ENCODE results near the gene FGD2.

The FGD2 gene

GRCh38 chr6:37059344-37060194 lies 54.1 kb downstream of the FGD2 start:
- peak; percentile 97 for DNase-seq

DNA sequence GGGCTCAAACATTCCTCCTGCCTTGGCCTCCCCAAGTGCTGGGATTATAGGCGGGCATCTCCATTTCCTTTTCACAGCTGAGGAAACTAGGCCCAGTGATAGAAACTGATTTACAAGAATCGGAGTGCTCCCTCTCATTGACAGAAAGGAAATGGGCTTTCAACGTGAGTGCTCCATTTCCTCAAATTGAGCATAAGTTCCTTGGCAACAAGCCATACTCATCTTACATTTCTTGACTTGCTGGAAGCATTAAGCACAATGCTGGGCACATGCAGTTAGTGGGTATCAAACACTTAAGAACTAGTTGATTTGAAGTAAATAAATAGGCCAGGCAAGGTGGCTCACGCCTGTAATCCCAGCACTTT lies 54.7 kb downstream of the FGD2 start:
- no peak for DNase-seq

DNA sequence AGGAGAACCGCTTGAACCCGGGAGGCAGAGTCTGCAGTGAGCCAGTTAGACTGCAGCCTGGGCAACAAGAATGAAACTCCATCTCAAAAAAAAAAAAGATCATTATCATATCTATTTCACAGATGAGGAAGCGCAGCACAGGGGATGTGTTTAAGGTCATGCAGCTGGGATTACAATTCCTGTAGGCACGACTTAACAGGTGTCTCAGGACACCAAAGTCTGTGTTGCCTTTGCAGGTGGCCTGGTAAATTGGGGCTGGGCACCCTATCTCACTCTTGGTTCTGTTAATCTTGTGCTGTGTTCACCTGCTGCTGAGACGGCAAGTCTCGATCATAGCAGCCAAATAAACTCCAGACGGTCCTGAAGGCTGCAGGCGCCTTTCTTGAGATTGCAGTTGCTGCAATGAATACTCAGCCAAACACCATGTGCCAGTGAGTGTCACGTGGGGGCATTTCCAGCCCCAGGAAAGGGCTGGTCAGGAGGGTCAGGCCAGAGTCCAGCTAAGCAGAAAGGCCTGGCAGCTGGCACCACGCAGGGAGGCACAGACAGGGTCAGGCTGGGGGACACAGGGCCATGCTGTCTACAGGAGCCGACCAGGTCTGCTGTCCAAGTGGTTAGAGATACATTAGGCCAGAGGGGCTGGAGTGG lies 55.8 kb downstream of the FGD2 start:
- no peak for DNase-seq

- DNase-seq = no peak
Measured at GRCh38 chr6:37062424-37062823, 57.0 kb downstream of the FGD2 start.

DNA sequence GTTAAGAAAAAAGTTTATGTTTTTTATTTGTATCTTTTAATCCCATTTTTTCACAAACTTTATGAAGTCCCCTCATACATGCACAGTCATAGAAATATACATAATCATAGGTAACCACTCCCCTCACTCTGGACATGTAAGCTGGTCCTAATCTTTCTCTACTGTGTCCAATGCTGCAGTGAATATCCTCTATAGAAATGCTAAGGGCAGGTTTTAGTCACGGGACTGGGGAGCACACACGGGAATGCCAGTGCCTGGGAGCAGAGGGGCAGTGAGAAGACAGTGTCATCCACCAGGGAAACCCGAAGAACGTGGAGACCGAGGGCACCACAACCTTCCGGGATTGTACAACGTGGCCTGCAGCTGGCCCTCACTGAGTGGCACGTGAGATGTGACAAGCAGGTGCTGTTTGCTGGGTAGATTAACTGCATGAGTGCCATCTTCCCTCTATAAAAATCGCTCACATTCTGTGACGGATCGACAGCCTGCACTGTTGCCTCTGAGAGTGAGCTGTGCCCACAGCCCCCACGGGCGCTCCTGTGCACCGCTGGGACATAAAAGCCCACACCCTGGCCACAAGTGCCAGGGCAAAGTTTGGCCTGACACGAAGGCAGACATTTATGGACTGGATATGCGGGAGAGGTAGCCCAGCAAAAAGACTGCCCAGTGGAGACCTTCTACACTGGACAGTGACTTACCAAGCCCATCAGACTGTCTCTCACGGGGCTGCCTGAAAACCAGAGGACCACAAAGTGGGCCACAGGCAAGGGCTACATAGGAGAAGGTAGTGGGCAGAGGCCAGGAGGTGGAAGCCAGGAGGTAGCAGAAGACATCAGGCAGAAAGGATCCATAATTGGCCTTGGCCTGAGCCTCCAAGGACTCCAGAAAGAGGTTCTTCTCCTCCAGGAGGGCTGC lies 63.2 kb downstream of the FGD2 start:
- no peak for DNase-seq

- DNase-seq = no peak
Measured at GRCh38 chr6:37069639-37070038, 64.2 kb downstream of the FGD2 start.

- no peak for DNase-seq
Measured at GRCh38 chr6:37072526-37072925, 67.1 kb downstream of the FGD2 start.

DNA sequence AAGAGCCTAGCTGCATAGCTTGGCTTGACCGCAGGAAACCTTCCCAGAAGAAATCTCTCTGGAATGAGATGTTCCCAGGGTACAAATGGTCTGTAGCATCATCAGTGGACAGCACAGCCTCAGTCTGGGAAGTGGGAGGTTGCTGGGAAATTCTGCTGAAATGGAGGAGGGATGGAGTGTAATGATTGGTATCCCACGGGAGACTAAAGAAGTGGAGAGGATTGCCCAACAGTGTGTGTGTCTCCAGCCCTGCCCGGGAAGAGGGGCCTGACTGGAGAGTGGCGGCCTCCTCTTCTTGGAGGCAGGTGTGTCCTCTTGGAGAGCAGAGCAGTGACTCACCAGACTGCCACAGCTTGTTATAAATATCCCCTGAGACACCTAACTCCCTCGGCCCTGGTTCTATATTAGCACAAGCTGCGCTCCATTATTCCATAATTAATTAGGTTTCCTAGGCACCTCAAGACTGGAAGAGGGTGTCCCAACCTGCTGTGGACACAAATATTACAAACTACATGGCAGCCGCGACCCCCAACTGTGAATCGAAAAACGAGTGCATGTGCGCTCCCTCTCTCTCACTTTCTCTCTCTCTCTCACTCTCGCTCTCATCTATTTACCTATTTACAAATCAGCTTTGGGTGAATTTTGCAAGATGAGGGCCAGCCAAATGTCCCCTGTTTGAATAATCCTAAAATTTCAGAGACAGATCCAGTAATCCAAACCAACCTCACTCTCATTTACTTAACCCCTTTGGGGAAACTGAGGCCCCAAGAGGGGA lies 68.8 kb downstream of the FGD2 start:
- DNase-seq = peak; percentile 65

DNA sequence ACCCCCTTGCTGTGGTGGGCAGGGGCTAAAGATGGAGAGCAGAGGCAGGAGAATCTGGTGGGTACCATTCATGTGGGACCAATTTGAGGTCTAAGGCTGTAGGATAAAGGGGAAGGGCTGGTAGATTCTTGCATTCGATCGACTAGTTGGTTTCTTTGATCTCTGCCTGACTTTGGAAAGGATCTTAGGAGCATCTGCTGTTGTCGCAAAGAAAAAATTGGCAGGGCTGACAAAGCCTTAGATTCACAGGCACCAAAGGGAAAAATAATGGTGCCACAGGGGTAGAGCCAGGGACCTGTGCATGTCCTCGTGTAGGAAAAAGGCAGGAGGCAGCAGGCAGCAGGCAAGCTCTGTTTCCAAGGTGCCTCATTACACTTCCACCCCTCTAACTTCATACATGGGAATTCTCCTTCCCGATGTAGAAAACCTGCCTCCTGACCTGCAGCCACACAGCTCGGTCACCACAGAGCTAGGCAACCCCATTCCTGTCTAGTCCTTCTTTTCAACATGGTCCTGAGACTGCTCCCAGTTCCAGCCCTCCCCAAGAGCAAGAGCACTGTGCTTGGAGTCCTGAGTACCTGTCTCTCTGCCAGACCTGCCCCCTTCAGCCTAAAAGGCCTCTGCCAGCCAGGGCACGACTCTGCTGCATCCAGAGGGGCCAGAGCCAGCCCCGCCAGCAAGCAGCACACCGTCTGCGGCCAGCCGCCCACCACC lies 71.9 kb downstream of the FGD2 start:
- no peak for DNase-seq

GRCh38 chr6:37077905-37078296 lies 72.4 kb downstream of the FGD2 start:
- peak; percentile 99 for DNase-seq
